ENCODE data around the gene ATP2B3. TPM values are rescaled to one million over a fixed set of nuclear protein-coding genes. Genes with fewer than 3 reads are reported as not detected.

Gene ATP2B3
- total RNA-seq, 2 donors from 2014 or later, result not detected

DNA sequence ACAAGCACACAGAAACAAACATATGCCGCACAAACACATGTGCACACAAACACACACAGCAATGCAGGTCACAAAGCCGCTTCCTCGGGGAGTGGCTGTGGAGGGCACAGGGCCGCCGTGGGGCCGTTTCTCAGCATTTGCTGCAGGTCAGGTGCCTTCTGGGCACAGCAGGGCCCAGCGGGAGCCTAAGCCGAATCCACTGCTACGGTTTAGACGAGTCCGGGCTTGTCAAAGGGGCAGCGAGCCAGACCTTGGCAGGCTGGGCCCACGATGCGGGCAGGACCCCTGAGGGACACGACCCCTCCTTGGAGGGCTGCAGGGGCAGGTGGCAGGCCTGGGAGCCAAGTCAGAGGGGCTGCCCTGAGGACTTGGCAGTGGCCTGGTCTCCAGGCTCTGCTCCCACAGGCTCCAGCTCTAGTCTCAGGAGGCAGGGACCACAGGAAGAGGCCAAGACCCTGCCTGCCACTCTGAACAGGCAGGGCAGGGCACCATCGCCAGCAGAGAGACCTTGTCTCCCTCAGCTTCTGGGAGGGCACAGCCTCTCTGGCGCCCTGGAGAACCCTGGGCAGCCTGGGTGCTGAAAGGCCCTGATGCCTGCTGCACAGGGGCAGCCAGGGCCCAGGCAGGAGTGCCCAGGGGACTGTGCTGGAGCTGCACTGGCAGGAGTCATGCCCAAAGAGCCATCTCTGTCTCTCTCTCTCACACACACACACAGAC lies 5.5 kb upstream of the ATP2B3 start:
- Mint-ChIP-seq H3K4me3 (no peak overlapping the region), H3K27me3 (peaks cover 4% of the 10 kb centered on the region), H3K4me1 (peaks cover 4% of the 10 kb centered on the region), H3K9me3 (no peaks in the 10 kb centered on the region), H3K27ac (no peak overlapping the region), H3K36me3 (ENCODE audit: low read depth) (no peaks in the 10 kb centered on the region)
- ATAC-seq (replicated peaks), result no peak

DNA sequence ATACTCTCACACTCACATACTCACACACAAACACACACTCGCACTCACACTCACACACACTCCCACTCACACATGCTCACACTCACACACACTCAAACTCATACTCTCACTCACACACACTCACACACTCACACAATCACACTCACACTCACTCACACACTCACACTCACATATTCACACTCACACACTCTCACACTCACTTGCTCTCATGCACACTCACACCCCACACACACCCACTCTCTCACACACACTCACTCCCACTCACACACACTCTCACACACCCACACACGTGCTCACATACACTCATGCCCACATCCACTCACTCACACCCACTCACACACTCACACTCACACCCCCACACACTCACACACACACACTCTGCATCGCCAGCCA lies 4.9 kb upstream of the ATP2B3 start:
- Mint-ChIP-seq H3K9me3 (no peaks in the 10 kb centered on the region), H3K27ac (no peak overlapping the region), H3K4me1 (peaks cover 4% of the 10 kb centered on the region), H3K4me3 (no peak overlapping the region), H3K27me3 (peaks cover 4% of the 10 kb centered on the region), H3K36me3 (ENCODE audit: low read depth) (no peaks in the 10 kb centered on the region)
- no peak for ATAC-seq (replicated peaks)

DNA sequence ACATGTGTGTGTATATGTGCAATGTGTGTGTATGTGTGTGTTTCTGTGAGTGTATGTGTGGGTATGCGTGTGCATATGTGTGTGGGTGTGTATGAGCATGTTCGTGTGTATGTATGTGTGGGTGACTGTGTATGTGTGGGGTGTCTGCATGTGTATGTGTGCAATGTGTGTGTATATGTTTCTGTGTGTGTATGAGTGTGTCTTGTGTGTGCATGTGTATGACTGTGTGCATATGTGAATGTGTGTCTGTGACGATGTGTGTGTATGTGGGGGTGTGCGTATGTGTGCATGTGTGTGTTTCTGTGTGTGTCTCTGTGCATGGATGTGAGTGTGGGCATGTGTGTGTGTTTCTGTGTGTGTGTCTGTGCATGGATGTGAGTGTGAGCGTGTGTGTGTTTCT lies 4.2 kb upstream of the ATP2B3 start:
- Mint-ChIP-seq H3K36me3 (ENCODE audit: low read depth) (no peaks in the 10 kb centered on the region), H3K27ac (no peak overlapping the region), H3K9me3 (no peaks in the 10 kb centered on the region), H3K27me3 (peaks cover 5% of the 10 kb centered on the region), H3K4me1 (peaks cover 4% of the 10 kb centered on the region), H3K4me3 (no peak overlapping the region)
- ATAC-seq (replicated peaks), result no peak

DNA sequence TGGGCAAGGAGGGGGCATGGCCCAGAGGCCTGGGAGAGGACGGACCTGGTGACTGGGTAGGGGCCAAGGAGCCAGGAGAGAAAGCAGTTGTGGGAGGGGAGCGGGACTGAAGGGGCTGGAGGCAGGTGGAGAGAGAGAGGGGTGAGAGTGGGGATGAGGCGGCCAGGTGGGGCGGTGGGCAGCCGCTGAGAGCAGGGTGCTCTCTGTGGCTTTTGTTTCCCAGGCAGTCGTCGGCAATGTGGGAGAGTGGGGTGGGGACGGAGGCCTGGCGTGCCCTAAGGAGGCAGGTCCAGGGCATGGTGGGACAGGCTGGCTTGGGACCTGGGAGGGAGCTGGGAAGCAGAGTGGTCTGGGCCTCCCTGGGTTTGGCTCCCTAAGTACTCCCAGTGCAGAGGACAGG lies 3.2 kb upstream of the ATP2B3 start:
- H3K27me3 Mint-ChIP-seq, result peaks cover 8% of the 10 kb centered on the region
- H3K27ac Mint-ChIP-seq, result no peak overlapping the region
- H3K36me3 Mint-ChIP-seq (ENCODE audit: low read depth), result no peaks in the 10 kb centered on the region
- H3K9me3 Mint-ChIP-seq, result no peaks in the 10 kb centered on the region
- ATAC-seq (replicated peaks), result no peak
- no peak overlapping the region for H3K4me3 Mint-ChIP-seq
- peaks cover 4% of the 10 kb centered on the region for H3K4me1 Mint-ChIP-seq

DNA sequence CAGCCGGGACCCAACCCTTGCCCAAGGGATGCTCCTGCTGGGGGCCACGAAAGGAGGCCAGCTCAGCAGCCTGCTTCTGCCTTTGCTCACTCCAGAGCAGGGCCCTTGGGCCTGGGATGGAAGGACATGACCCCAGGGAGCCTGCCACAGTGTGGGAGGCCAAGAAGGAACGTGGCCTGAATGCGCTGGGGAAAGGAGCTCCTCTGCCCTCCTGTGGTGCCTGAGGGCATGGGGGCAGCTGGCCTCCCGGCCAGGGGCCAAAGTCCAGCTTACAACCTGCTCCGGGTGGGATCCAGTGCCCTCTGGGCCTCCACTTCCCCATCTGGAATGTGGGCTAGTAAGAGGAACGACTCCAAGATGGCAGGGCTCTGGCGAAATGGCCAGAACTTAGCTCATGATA lies 2.0 kb upstream of the ATP2B3 start:
- no peak for ATAC-seq (replicated peaks)
- Mint-ChIP-seq H3K9me3 (no peaks in the 10 kb centered on the region), H3K27me3 (peaks cover 8% of the 10 kb centered on the region), H3K4me3 (no peak overlapping the region), H3K36me3 (ENCODE audit: low read depth) (no peaks in the 10 kb centered on the region), H3K27ac (no peak overlapping the region), H3K4me1 (peaks cover 4% of the 10 kb centered on the region)

DNA sequence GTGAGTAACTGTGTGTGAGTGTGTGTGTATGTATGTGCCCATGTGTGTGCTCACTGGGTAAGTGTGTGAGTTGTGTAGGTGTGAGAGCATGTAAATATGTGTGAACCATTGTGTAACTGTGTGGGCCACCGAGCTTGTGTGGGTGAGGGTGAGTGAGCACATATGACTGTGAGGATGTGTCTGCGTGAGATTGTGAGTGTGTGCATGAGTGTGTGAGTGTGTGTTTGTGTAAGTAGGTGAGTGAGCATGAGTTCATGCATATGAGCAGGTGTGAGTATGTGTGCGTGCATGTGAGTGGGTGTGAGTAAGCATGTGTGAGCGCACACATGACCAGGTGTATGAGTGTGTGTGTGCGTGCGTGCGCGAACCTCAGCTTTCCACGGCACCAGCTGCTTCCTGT lies 1.4 kb upstream of the ATP2B3 start:
- H3K27ac Mint-ChIP-seq, result no peak overlapping the region
- H3K9me3 Mint-ChIP-seq, result no peaks in the 10 kb centered on the region
- ATAC-seq (replicated peaks), result peak; percentile 34

DNA sequence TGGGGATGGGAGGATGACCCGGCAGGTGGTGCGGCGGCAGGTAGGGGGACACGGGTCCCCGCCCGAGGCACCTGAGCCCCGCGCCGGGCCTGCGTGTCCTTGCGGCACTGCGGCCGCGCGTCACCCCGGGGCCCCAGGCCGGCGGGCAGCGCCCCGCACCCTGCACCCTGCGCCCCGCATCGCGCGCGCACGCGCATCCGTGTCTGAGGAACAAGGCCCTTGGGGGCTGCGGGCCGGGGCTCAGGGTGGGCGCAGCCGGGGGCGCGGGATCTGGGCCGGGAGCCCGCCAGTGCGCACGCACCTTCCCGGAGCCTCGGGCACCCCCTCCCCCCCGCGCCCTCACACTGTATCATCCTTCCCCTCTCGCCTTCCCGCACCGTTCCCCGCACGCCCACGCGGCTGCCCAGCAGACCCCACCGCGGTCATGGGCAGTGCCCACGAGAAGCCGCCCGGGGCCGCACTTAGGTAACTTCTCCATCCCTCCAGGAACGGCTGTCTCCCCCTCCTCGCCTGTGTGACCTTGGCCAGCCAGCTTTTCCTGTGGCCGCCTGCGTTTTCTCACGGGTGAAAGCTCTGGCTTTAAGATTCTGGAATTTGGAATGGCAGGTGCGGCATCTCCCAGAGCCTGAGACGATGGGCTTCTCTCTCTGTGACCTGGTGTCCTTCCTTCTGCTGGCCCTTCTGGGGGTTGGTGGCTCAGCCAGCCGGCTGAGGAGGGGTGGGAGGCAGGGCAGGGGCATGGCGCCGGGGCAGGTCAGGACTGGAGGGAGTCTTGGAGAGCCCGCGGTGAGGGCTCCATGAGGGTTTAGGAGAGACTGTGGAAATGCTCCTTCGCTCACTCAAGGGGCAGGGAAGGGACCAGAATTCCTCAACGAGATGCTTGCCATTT lies 748 bp downstream of the ATP2B3 start:
- Mint-ChIP-seq H3K27ac (no peak overlapping the region), H3K27me3 (peaks cover 8% of the 10 kb centered on the region), H3K9me3 (no peaks in the 10 kb centered on the region), H3K4me1 (peaks cover 4% of the 10 kb centered on the region), H3K36me3 (ENCODE audit: low read depth) (no peaks in the 10 kb centered on the region), H3K4me3 (no peak overlapping the region)
- no peak for ATAC-seq (replicated peaks)

More for the DNA sequence above, 1.4 kb upstream of the ATP2B3 start:
- Mint-ChIP-seq H3K27me3 (peaks cover 8% of the 10 kb centered on the region), H3K36me3 (ENCODE audit: low read depth) (no peaks in the 10 kb centered on the region), H3K4me1 (peaks cover 4% of the 10 kb centered on the region), H3K4me3 (no peak overlapping the region)

DNA sequence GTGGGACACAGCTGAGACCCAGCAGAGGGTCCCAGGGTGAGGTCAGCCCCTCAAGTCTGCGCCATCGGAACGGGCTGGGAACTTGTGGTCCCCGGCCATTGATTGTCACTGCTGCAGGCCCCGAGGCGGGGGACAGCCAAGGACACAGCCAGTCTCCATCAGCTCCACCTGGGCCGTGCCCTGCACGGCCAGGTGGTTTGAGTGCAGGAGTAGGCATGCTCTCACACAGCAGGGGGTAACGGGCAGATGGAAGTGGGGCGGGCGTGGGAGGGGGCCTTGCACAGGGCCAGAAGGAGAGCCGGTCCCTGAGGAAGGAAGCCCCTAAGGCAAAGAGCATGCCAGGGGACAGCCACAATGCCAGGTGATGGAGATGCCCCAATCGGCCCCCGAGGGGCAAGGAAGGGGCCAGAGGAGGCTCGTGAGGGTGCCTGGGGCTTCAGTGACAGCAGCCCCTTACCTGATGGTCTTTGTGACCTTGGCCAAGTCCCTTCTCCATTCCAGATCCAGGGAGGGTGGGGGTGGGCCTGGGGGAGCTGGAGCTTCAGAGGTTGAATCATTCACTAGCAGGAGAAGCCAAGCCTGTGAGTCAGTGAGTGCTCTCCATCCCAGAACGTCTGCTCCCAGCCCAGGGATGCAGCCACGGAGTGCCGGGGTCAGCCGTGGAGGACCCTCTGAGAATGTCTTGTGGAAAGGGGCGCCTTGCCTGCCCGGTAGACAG lies 2.3 kb downstream of the ATP2B3 start:
- H3K4me1 Mint-ChIP-seq, result peaks cover 4% of the 10 kb centered on the region

DNA sequence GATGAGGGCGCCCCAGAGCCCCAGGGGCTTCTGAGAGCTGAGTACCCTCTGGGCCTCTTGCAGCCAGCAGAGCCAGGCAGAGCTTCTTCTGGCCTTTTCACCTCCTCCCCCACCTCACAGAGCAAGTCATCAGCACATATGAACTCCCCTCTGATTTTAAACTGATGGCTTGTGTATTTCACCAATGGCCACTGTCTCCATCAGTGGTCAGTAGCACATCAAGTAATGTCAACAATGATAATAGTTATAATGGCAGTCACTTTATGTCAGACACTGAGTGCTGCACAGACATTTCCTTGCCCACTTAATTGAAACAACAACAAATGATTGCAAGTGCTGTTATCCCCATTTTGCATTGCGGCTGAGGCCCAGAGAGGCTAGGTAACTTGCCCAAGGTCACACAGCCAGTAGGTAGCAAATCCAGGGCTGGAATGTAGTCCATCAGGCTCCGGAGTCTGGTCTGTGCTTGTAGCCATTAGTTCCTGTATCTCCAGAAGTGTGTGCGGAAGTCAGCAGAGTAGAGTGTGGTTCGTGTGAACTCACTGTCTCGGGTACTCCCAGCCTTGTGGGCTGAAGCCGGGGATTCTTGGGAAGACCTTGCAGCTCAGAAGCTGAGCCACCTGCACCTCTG lies 3.0 kb downstream of the ATP2B3 start:
- Mint-ChIP-seq H3K4me1 (peaks cover 4% of the 10 kb centered on the region), H3K36me3 (ENCODE audit: low read depth) (no peaks in the 10 kb centered on the region)
- no peak for ATAC-seq (replicated peaks)

More for the DNA sequence above, 2.3 kb downstream of the ATP2B3 start:
- H3K4me3 Mint-ChIP-seq, result no peak overlapping the region
- ATAC-seq (replicated peaks), result no peak
- no peaks in the 10 kb centered on the region for H3K9me3 Mint-ChIP-seq
- no peak overlapping the region for H3K27ac Mint-ChIP-seq
- no peaks in the 10 kb centered on the region for H3K36me3 Mint-ChIP-seq (ENCODE audit: low read depth)
- peaks cover 8% of the 10 kb centered on the region for H3K27me3 Mint-ChIP-seq

DNA sequence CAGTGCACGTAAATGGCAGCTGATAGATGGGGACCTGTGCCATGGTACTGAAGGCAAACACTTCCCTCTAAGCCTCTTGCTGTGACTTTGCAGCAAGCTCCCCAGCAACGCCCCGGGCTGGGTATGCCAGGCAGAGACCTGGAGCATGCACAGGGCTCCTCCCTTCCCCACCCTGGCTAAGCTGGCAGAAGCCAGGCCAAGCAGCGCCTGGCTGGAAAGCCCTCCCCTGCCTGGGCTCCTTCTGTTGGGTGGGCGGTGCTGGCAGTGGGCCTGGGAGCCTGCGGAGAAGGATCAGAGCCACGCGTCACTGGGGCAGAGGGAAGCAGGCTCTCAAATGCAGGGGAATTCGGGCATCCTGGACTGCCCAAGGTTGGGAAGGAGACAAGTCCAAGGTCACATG lies 3.6 kb downstream of the ATP2B3 start:
- Mint-ChIP-seq H3K27me3 (peaks cover 4% of the 10 kb centered on the region), H3K9me3 (no peaks in the 10 kb centered on the region), H3K36me3 (ENCODE audit: low read depth) (no peaks in the 10 kb centered on the region), H3K4me3 (no peak overlapping the region), H3K4me1 (peaks cover 2% of the 10 kb centered on the region), H3K27ac (no peak overlapping the region)
- ATAC-seq (replicated peaks), result no peak

More for the DNA sequence above, 3.0 kb downstream of the ATP2B3 start:
- peaks cover 8% of the 10 kb centered on the region for H3K27me3 Mint-ChIP-seq
- H3K27ac Mint-ChIP-seq, result no peak overlapping the region
- no peaks in the 10 kb centered on the region for H3K9me3 Mint-ChIP-seq
- no peak overlapping the region for H3K4me3 Mint-ChIP-seq

DNA sequence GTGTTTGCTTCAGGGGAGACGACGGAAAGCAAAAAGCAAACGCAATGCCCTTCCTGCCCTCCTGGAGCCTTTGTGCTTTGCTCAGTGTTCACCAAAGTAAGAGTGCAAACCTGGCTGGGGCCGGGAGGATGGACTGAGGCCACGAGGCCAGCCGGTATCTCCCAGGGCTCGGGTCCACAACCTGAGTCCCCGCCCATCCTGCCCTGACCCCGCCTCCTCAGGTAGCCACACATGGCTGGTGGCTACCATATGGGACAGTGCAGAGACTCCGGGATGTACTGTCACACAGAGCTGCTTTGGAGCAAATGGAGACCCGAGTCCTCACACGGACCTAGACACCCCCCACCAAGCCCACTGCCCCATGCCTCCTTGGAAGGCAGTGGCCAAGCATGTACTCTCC lies 4.8 kb downstream of the ATP2B3 start:
- Mint-ChIP-seq H3K36me3 (ENCODE audit: low read depth) (no peaks in the 10 kb centered on the region), H3K27me3 (peaks cover 3% of the 10 kb centered on the region), H3K4me1 (no peaks in the 10 kb centered on the region), H3K9me3 (no peaks in the 10 kb centered on the region), H3K4me3 (no peak overlapping the region), H3K27ac (no peak overlapping the region)
- ATAC-seq (replicated peaks), result no peak

DNA sequence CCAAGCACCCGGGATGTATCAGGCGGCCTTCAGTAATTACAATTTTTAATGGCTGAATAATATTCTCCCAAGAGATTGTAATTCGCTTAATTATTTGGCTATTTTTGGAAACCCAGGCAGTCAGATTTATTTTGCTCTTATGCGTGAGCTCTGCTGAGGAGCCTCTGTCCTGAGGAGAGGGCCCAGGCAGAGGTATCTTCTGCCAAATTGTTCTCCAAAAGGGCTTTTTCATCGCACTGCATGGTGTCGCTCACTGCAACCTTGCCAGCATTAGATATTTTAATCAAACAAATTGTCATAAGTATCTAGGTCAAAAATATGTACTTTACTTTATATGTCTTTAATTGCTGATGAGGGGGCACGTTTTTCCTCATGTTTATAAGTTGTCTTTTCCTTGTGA lies 5.8 kb downstream of the ATP2B3 start:
- no peak for ATAC-seq (replicated peaks)
- no peak overlapping the region for H3K27ac Mint-ChIP-seq
- peaks cover 2% of the 10 kb centered on the region for H3K27me3 Mint-ChIP-seq
- H3K36me3 Mint-ChIP-seq (ENCODE audit: low read depth), result no peaks in the 10 kb centered on the region
- no peak overlapping the region for H3K4me3 Mint-ChIP-seq
- no peaks in the 10 kb centered on the region for H3K9me3 Mint-ChIP-seq
- H3K4me1 Mint-ChIP-seq, result no peaks in the 10 kb centered on the region

DNA sequence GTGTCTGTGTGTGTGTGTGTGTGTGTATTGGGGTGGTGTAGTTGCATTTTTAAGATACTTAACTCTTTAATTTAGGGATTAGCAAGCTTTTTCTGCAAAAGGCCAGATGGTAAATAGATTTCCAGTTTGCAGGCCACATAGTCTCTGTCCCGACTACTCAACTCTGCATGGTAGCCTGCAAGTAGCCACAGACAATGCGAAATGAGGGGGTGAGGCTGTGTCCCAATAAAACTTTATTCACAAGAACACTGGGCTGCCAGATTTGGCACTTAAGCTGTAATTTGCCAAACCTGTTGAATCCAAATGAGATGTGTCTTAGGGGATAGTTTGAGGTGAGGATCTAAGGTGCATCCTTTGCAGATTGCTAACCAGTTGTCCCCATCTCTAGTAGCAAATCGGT lies 6.8 kb downstream of the ATP2B3 start:
- Mint-ChIP-seq H3K4me1 (no peaks in the 10 kb centered on the region), H3K27me3 (no peaks in the 10 kb centered on the region), H3K4me3 (no peak overlapping the region), H3K27ac (no peak overlapping the region), H3K36me3 (ENCODE audit: low read depth) (no peaks in the 10 kb centered on the region), H3K9me3 (no peaks in the 10 kb centered on the region)
- ATAC-seq (replicated peaks), result no peak

DNA sequence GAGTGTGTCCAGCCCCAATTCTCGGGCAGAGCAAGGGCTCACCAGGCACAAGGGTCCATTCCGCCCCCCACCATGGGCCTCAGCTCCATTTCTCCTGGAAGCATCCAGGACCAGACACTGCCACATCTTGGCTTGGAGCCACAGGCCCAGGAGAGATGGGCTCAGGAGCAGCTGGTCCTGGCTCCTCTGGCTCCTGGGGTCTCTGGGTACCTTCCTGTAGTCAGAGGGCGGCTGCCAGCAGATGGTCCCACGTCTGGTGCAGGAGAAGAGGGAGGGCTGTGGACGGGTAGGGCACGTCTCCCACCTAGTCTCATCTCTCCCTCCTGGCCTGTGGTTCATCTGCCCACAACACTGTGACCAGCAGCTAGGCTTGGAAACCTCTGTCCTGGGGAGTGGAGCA lies 8.0 kb downstream of the ATP2B3 start:
- no peak overlapping the region for H3K27ac Mint-ChIP-seq
- ATAC-seq (replicated peaks), result no peak
- no peaks in the 10 kb centered on the region for H3K9me3 Mint-ChIP-seq

More for the DNA sequence above, 8.0 kb downstream of the ATP2B3 start:
- H3K36me3 Mint-ChIP-seq (ENCODE audit: low read depth), result no peaks in the 10 kb centered on the region
- H3K27me3 Mint-ChIP-seq, result no peaks in the 10 kb centered on the region
- no peak overlapping the region for H3K4me3 Mint-ChIP-seq
- no peaks in the 10 kb centered on the region for H3K4me1 Mint-ChIP-seq
